ENCODE data around the gene PIAS4. TPM values are rescaled to one million over a fixed set of nuclear protein-coding genes. Genes with fewer than 3 reads are reported as not detected.
"Not testable (repeated sequence)": the region's sequence is repeated elsewhere in the genome, so short reads cannot be mapped to it uniquely, and the experiment has no call there.

Gene PIAS4
- total and polyA plus RNA-seq, 2 experiments from 2014 or later, result 9.6 to 35.4 TPM

DNA sequence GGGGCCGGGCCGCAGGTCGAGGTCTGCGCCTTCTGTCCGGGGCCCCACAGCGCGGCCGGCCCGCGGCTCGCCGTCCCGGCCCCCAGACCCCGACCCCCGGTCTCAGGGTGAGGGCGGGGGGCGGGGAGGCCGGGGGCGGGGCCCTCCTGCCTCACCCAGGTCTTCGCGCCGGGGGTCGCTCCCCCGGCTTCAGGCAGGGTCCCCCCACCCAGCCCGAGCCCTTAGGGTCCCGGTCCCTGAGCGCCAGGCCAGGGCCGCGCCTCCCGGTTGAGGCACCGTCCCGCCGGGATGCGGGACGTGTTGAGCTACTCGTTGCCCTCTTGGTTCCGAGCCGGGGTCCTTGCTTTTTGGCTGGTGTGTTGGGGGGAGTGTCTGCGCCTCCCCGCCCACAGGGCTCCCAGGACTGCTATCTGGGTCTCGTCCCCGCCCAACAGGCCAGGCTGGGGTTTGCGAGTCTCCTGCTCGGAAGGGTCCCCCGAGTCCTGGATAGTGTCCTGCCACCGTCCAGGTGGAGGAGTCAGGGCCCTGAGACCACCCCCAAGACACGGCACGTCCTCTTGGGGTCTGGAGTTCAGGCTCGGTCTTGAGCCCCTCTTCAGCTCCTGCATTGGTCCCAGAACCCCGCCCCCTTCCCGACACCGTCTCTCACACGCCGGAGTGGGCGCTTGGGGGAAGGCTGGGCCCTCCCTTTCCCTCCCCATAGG lies 452 bp downstream of the PIAS4 start:
- Histone ChIP-seq H3K4me1 (ENCODE audit: low read depth) (peaks cover 30% of the 10 kb centered on the region), H3K9me3 (ENCODE audit: low read depth) (no peaks in the 10 kb centered on the region), H3K27ac (peak overlapping the region; percentile 81), H3K4me3 (peak overlapping the region; percentile 90), H3K27me3 (no peaks in the 10 kb centered on the region), H3K36me3 (peaks cover 1% of the 10 kb centered on the region)
- peak; percentile 19 to 61 for DNase-seq (ENCODE audit: low read depth in 1 of 2, low spot score in 1 of 2)
- TF ChIP-seq CTCF (IDR thresholded peaks at IDR 0.05; ENCODE audit: low read depth, low read length), result no peak

- H3K4me3 ChIP-seq, result no peak overlapping the region
- DNase-seq (ENCODE audit: low read depth in 1 of 2, low spot score in 1 of 2), result no peak
- peak overlapping the region; percentile 26 for H3K27ac ChIP-seq
- no peaks in the 10 kb centered on the region for H3K27me3 ChIP-seq
- H3K36me3 ChIP-seq, result peaks cover 16% of the 10 kb centered on the region
- no peaks in the 10 kb centered on the region for H3K9me3 ChIP-seq (ENCODE audit: low read depth)
- H3K4me1 ChIP-seq (ENCODE audit: low read depth), result peaks cover 30% of the 10 kb centered on the region
- no peak for TF ChIP-seq CTCF (IDR thresholded peaks at IDR 0.05; ENCODE audit: low read depth, low read length)
These were observed 2.7 kb downstream of the PIAS4 start for GRCh38 chr19:4009990-4010807.

DNA sequence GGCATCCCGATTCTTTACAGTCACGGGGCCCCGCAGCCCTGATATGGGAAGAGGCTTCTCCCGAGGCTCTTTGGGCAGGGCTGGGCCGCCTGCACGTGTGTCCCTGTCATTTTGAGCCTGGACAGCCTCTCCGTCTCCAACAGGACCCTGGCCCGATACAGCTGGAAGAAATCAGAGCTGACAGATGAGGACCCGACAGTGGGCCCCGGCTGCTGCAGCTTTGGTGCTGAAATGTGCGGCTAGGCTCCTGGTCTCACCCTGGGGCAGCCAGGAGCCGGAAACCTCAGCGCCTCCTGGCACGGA lies 3.2 kb downstream of the PIAS4 start:
- no peak for TF ChIP-seq CTCF (IDR thresholded peaks at IDR 0.05; ENCODE audit: low read depth, low read length)
- Histone ChIP-seq H3K36me3 (peaks cover 16% of the 10 kb centered on the region), H3K27me3 (no peaks in the 10 kb centered on the region), H3K4me1 (ENCODE audit: low read depth) (peaks cover 30% of the 10 kb centered on the region), H3K4me3 (no peak overlapping the region), H3K9me3 (ENCODE audit: low read depth) (no peaks in the 10 kb centered on the region), H3K27ac (peak overlapping the region; percentile 26)
- peak in 1 of 2 donors; percentile 64 for DNase-seq (ENCODE audit: low read depth in 1 of 2, low spot score in 1 of 2)

DNA sequence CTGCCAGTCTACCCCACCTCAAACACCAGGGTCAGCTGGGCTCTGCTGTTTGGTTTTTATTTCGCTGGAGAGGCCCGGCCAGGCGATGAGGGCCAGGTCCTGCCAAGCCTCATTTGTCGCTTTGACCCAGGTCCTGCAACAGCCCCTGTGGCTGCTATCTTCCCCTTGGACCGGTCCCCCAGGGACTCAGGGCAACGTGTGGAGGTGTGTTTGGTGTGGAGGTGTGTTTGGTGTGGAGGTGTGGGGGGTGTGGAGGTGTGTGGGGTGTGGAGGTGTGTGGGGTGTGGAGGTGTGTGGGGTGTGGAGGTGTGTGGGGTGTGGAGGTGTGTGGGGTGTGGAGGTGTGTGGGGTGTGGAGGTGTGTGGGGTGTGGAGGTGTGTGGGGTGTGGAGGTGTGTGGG lies 3.9 kb downstream of the PIAS4 start:
- peak overlapping the region; percentile 26 for H3K27ac ChIP-seq
- H3K27me3 ChIP-seq; DNase-seq (ENCODE audit: low read depth in 1 of 2, low spot score in 1 of 2); H3K9me3 ChIP-seq (ENCODE audit: low read depth); H3K4me3 ChIP-seq: not testable (repeated sequence)
- H3K4me1 ChIP-seq (ENCODE audit: low read depth), result peaks cover 30% of the 10 kb centered on the region
- H3K36me3 ChIP-seq, result peaks cover 16% of the 10 kb centered on the region

- H3K27ac ChIP-seq, result no peak overlapping the region
- H3K9me3 ChIP-seq (ENCODE audit: low read depth), result no peaks in the 10 kb centered on the region
- no peak for TF ChIP-seq CTCF (IDR thresholded peaks at IDR 0.05; ENCODE audit: low read depth, low read length)
- DNase-seq (ENCODE audit: low read depth in 1 of 2, low spot score in 1 of 2), result no peak
- no peaks in the 10 kb centered on the region for H3K27me3 ChIP-seq
- H3K4me3 ChIP-seq, result no peak overlapping the region
- peaks cover 16% of the 10 kb centered on the region for H3K36me3 ChIP-seq
- peaks cover 30% of the 10 kb centered on the region for H3K4me1 ChIP-seq (ENCODE audit: low read depth)
These were observed 4.8 kb downstream of the PIAS4 start for GRCh38 chr19:4012092-4012974.

All from cardiac muscle cell (in vitro differentiated cells and primary cell).